HG03460 (cell line): Measurements from ENCODE around the gene TYK2.
"Not testable (repeated sequence)": the region's sequence is repeated elsewhere in the genome, so short reads cannot be mapped to it uniquely, and the experiment has no call there.

Source experiments
- ATAC-seq: cut with Tn5 transposase; IDR thresholded peaks from one replicate; pipeline ENCODE4 v1.9.1; 2021; ENCODE audit not compliant: unreplicated experiment

The TYK2 gene

GRCh38 chr19:10380313-10381102 is at the start of gene TYK2:
Gene TYK2, minus strand, starts transcription at chr19:10380572. Its CDS starts 2,166 bp downstream, at chr19:10378406.
- ATAC-seq = peak; percentile 86

- ATAC-seq = no peak
Observed at GRCh38 chr19:10428996-10429381, 48.6 kb upstream of the TYK2 start.

GRCh38 chr19:10427169-10427568 is 46.8 kb upstream of the TYK2 start:
- no peak for ATAC-seq

- ATAC-seq = no peak
Observed at GRCh38 chr19:10424011-10424637, 43.8 kb upstream of the TYK2 start.

GRCh38 chr19:10422846-10423245 is 42.5 kb upstream of the TYK2 start:
- no peak for ATAC-seq

- no peak for ATAC-seq
Observed at GRCh38 chr19:10422046-10422461, 41.7 kb upstream of the TYK2 start.

GRCh38 chr19:10421240-10422045 is 41.1 kb upstream of the TYK2 start:
- ATAC-seq = no peak

- no peak for ATAC-seq
Observed at GRCh38 chr19:10420444-10421239, 40.3 kb upstream of the TYK2 start, which contains the start of gene PDE4A. Gene PDE4A, plus strand, starts transcription at chr19:10420538. Its CDS starts 227 bp downstream, at chr19:10420765.

- ATAC-seq = no peak
Observed at GRCh38 chr19:10419646-10420443, 39.5 kb upstream of the TYK2 start.

- no peak for ATAC-seq
Observed at GRCh38 chr19:10419200-10419645, 38.9 kb upstream of the TYK2 start.

- no peak for ATAC-seq
Observed at GRCh38 chr19:10418485-10419199, 38.3 kb upstream of the TYK2 start.

- ATAC-seq = no peak
Observed at GRCh38 chr19:10418235-10418484, 37.8 kb upstream of the TYK2 start.

GRCh38 chr19:10417541-10418234 is 37.3 kb upstream of the TYK2 start:
- ATAC-seq = no peak

- no peak for ATAC-seq
Observed at GRCh38 chr19:10416380-10417257, 36.2 kb upstream of the TYK2 start.

- ATAC-seq = no peak
Observed at GRCh38 chr19:10416083-10416379, 35.7 kb upstream of the TYK2 start.

- peak; percentile 58 for ATAC-seq
Observed at GRCh38 chr19:10412257-10412977, 32.0 kb upstream of the TYK2 start.

- ATAC-seq = not testable (repeated sequence)
Observed at GRCh38 chr19:10411224-10411623, 30.9 kb upstream of the TYK2 start.
